ENCODE data around the gene RNU7-1. TPM values are rescaled to one million over a fixed set of nuclear protein-coding genes. Genes with fewer than 3 reads are reported as not detected.

The RNU7-1 gene
- total and polyA plus RNA-seq, 9 of the 15 experiments (the other 6 are each of a cell fraction or from before 2014, with no cell fraction given), result not detected

DNA sequence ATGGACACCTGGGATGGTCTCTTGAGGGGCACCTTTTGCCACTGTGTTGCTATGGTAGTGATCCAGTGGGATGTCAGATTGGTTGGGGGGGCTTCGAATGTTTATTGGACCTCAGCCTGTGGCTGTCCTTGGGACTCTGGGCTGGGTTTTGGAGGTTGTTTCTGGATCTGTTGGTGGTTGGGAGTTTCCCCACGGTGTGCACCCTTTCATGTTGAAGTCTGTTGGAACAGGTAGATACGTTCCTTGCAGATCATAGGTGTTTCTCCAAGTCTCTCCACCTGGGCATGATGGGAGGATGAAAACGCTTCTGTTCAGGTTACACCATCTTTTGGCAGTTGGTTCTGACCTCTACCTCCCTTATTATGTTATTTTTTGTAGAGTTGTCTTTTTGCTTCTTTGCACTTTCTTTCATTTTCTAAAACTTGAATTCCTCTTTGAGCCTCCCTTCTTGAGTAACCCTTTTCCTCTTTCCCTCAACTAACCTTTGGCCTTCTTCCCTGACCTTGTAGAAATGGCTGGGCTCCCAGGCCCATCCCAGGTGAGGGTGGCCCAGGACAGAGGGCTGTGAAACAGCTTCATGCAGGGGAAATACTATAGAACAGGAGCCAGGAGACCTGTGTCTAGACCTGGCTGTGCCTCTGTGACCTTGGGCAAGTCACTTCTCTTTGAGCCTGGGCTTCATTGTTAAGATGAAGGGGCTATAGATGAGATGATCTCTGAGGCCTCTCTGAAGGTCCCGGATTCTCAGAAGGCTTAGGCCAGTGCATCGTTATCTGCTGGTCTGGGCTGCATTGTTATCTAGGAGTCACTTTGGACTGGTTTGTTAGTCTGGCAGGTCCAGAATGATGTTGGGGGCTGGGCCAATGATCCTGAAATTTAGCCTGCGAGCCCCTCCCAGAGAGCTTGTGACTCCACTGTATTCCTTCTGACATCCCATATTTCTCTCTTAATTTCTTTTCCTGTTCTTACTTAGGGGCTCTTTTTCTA, 13.9 kb upstream of the RNU7-1 start (continued):
- no peak for TF ChIP-seq SNIP1 (IDR thresholded peaks at IDR 0.05; ENCODE audit: low read depth)
- 0 out of 2 replicates have a peak, but pooled peaks have one; percentile 29 for TF ChIP-seq NFRKB (IDR thresholded peaks at IDR 0.05; ENCODE audit: low read depth)
- TF ChIP-seq ARID1B (IDR thresholded peaks at IDR 0.05), result peak; percentile 72; the same call in 1 of the 2 replicates
- TF ChIP-seq RBFOX2 (IDR thresholded peaks at IDR 0.05; ENCODE audit: low read depth, low read length), result no peak
- no peak for TF ChIP-seq PHB (CRISPR knock-in tag; IDR thresholded peaks at IDR 0.05)
- no peak for TF ChIP-seq CBX8 (IDR thresholded peaks at IDR 0.05; ENCODE audit: borderline replicate concordance, extremely low read depth, low read depth, low read length, poor library complexity, severe bottlenecking)
- TF ChIP-seq, protein P1, sequence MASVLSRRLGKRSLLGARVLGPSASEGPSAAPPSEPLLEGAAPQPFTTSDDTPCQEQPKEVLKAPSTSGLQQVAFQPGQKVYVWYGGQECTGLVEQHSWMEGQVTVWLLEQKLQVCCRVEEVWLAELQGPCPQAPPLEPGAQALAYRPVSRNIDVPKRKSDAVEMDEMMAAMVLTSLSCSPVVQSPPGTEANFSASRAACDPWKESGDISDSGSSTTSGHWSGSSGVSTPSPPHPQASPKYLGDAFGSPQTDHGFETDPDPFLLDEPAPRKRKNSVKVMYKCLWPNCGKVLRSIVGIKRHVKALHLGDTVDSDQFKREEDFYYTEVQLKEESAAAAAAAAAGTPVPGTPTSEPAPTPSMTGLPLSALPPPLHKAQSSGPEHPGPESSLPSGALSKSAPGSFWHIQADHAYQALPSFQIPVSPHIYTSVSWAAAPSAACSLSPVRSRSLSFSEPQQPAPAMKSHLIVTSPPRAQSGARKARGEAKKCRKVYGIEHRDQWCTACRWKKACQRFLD (CRISPR knock-in tag; IDR thresholded peaks at IDR 0.05), result no peak
- no peak for TF ChIP-seq SMAD1 (IDR thresholded peaks at IDR 0.05; ENCODE audit: low read depth, low read length, partially characterized antibody)
- no peak for TF ChIP-seq CHD1 (IDR thresholded peaks at IDR 0.05; ENCODE audit: low read length)
- TF ChIP-seq TCF3 (CRISPR knock-in tag; IDR thresholded peaks at IDR 0.05), result peak; percentile 37; the same call in 1 of the 2 replicates
- TF ChIP-seq CBFA2T2 (conservative IDR thresholded peaks at IDR 0.05), result peak; percentile 23
- TF ChIP-seq, protein P2, sequence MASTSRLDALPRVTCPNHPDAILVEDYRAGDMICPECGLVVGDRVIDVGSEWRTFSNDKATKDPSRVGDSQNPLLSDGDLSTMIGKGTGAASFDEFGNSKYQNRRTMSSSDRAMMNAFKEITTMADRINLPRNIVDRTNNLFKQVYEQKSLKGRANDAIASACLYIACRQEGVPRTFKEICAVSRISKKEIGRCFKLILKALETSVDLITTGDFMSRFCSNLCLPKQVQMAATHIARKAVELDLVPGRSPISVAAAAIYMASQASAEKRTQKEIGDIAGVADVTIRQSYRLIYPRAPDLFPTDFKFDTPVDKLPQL (IDR thresholded peaks at IDR 0.05; ENCODE audit: extremely low read depth, insufficient read length), result no peak
- TF ChIP-seq EP400 (IDR thresholded peaks at IDR 0.05), result no peak
- no peak for TF ChIP-seq GATA2 (CRISPR knock-in tag; IDR thresholded peaks at IDR 0.05)
- TF ChIP-seq, protein P3, sequence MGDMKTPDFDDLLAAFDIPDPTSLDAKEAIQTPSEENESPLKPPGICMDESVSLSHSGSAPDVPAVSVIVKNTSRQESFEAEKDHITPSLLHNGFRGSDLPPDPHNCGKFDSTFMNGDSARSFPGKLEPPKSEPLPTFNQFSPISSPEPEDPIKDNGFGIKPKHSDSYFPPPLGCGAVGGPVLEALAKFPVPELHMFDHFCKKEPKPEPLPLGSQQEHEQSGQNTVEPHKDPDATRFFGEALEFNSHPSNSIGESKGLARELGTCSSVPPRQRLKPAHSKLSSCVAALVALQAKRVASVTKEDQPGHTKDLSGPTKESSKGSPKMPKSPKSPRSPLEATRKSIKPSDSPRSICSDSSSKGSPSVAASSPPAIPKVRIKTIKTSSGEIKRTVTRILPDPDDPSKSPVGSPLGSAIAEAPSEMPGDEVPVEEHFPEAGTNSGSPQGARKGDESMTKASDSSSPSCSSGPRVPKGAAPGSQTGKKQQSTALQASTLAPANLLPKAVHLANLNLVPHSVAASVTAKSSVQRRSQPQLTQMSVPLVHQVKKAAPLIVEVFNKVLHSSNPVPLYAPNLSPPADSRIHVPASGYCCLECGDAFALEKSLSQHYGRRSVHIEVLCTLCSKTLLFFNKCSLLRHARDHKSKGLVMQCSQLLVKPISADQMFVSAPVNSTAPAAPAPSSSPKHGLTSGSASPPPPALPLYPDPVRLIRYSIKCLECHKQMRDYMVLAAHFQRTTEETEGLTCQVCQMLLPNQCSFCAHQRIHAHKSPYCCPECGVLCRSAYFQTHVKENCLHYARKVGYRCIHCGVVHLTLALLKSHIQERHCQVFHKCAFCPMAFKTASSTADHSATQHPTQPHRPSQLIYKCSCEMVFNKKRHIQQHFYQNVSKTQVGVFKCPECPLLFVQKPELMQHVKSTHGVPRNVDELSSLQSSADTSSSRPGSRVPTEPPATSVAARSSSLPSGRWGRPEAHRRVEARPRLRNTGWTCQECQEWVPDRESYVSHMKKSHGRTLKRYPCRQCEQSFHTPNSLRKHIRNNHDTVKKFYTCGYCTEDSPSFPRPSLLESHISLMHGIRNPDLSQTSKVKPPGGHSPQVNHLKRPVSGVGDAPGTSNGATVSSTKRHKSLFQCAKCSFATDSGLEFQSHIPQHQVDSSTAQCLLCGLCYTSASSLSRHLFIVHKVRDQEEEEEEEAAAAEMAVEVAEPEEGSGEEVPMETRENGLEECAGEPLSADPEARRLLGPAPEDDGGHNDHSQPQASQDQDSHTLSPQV (IDR thresholded peaks at IDR 0.05), result no peak
- TF ChIP-seq CHD2 (IDR thresholded peaks at IDR 0.05; ENCODE audit: low read depth, low read length), result no peak
- no peak for TF ChIP-seq C11orf30 (IDR thresholded peaks at IDR 0.05; ENCODE audit: low read depth)
- TF ChIP-seq EP300 (IDR thresholded peaks at IDR 0.05; ENCODE audit: low read length), result no peak; the same call in 1 of the 2 replicates
- TF ChIP-seq, protein P4, sequence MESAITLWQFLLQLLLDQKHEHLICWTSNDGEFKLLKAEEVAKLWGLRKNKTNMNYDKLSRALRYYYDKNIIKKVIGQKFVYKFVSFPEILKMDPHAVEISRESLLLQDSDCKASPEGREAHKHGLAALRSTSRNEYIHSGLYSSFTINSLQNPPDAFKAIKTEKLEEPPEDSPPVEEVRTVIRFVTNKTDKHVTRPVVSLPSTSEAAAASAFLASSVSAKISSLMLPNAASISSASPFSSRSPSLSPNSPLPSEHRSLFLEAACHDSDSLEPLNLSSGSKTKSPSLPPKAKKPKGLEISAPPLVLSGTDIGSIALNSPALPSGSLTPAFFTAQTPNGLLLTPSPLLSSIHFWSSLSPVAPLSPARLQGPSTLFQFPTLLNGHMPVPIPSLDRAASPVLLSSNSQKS (CRISPR knock-in tag; IDR thresholded peaks at IDR 0.05), result no peak
- TF ChIP-seq ZNF780A (CRISPR knock-in tag; IDR thresholded peaks at IDR 0.05), result no peak
- no peak for TF ChIP-seq KDM4B (IDR thresholded peaks at IDR 0.05; ENCODE audit: borderline replicate concordance in 2 of 2, low read depth in 1 of 2)

All from K562 (cell line).